CD4-positive, CD25-positive, alpha-beta regulatory T cell (primary cell): ENCODE measurements around the gene GNAL. TPM values are rescaled to one million over a fixed set of nuclear protein-coding genes. Genes with fewer than 3 reads are reported as not detected.

ENCODE experiments used
- ATAC-seq, 2 donors: fragments of 150-1000 bp; cut with Tn5 transposase; one replicate each; pipeline ENCODE4 v1.10.0; 2021; ENCODE audit warnings: low read depth in 2 of 2, moderate number of reproducible peaks in 2 of 2, moderate library complexity in 1 of 2
- DNase-seq, 3 donors: peaks; one replicate each; pipeline versions ENCODE4 v3.0.0 to v3.0.0-alpha.2; 2012 to 2022; ENCODE audit warnings: mixed read lengths in 1 of 3
- H3K27ac ChIP-seq: one replicate; pipeline ENCODE4 v1.7.0; 2013; ENCODE audit warnings: mild to moderate bottlenecking, low read length; ENCODE audit not compliant: insufficient read depth, poor library complexity, severe bottlenecking
- H3K27me3 ChIP-seq: one replicate; pipeline ENCODE4 v1.7.0; 2013; ENCODE audit warnings: low read length; ENCODE audit not compliant: control insufficient read depth, insufficient read depth
- H3K36me3 ChIP-seq: one replicate; pipeline ENCODE4 v1.7.0; 2013; ENCODE audit warnings: mild to moderate bottlenecking, low read length, moderate library complexity; ENCODE audit not compliant: control insufficient read depth, insufficient read depth
- H3K4me1 ChIP-seq: 2 replicates; pipeline ENCODE4 v1.7.0; 2013; ENCODE audit warnings: mild to moderate bottlenecking, low read length; ENCODE audit not compliant: insufficient read depth, control insufficient read depth, poor library complexity, severe bottlenecking
- H3K4me3 ChIP-seq: one replicate; pipeline ENCODE4 v1.7.0; 2013; ENCODE audit warnings: low read depth, mild to moderate bottlenecking, low read length, moderate library complexity
- H3K9me3 ChIP-seq, 2 experiments: 1 replicate in 1 of 2; 2 replicates in 1 of 2; pipeline ENCODE4 v1.7.0; 2013; ENCODE audit warnings: low read length in 2 of 2, mild to moderate bottlenecking in 1 of 2, moderate library complexity in 1 of 2; ENCODE audit not compliant: control insufficient read depth in 2 of 2
- H3K27ac Mint-ChIP-seq, 3 donors: one replicate each; pipeline ENCODE4 v1.8.0; 2020 to 2022; ENCODE audit warnings: mild to moderate bottlenecking in 3 of 3, mixed read lengths in 3 of 3, moderate library complexity in 2 of 3
- H3K27me3 Mint-ChIP-seq: one replicate; pipeline ENCODE4 v1.8.0; 2022; ENCODE audit warnings: mild to moderate bottlenecking, mixed read lengths
- H3K36me3 Mint-ChIP-seq: one replicate; pipeline ENCODE4 v1.8.0; 2020; ENCODE audit warnings: mixed read lengths
- H3K4me1 Mint-ChIP-seq, 4 donors: one replicate each; pipeline ENCODE4 v1.8.0; 2020 to 2022; ENCODE audit warnings: mixed read lengths in 4 of 4, mild to moderate bottlenecking in 1 of 4
- H3K4me3 Mint-ChIP-seq, 4 donors: one replicate each; pipeline ENCODE4 v1.8.0; 2020 to 2022; ENCODE audit warnings: mild to moderate bottlenecking in 4 of 4, mixed read lengths in 4 of 4, moderate library complexity in 3 of 4
- H3K9me3 Mint-ChIP-seq, 7 donors: one replicate each; pipeline ENCODE4 v1.8.0; 2020 to 2022; ENCODE audit warnings: mixed read lengths in 7 of 7, mild to moderate bottlenecking in 3 of 7, moderate library complexity in 2 of 7
- polyA plus RNA-seq, 4 donors: library from polyadenylated mRNA; unstranded; fragments of 300-500 nt; fragmentation: Illumina TruSeq; gene quantifications; one replicate each; pipeline ENCODE4 v1.2.3, GENCODE V29; 2021
- total RNA-seq: library from RNA; stranded (reverse); gene quantifications from one replicate; pipeline ENCODE4 v1.2.3, GENCODE V29; 2022

The GNAL gene
- total and polyA plus RNA-seq, 5 donors from 2014 or later, result 0.05 to 0.76 (median 0.09) TPM; not detected in 2

DNA sequence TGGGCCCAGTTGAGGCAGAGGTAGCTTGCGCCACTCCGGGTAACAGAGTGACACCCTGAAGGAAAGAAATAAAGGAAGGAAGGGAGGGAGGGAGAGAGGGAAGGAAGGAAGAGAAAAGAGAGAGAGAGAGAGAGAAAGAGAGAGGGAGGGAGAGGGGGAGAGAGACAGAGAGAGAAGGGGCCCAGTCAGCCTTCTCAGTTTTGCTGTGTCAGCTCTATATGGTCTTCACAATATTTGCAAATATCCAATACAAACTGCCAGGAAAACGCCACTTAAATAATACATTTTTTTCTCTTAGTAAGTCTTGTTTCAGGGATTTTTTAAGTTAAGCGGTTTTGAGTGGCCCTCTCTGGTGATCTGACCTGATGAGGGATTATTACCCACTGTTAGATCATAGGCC is 156.6 kb downstream of the GNAL start:
- peaks cover 10% of the 10 kb centered on the region for H3K4me1 ChIP-seq
- Mint-ChIP-seq H3K27ac (peak overlapping the region in 1 of 3 donors; percentile 9), H3K9me3 (no peaks in the 10 kb centered on the region), H3K27me3 (peaks cover 26% of the 10 kb centered on the region), H3K4me3 (no peak overlapping the region), H3K36me3 (no peaks in the 10 kb centered on the region), H3K4me1 (peaks cover 0 to 13% (median 6%) of the 10 kb centered on the region in 4 donors)
- no peaks in the 10 kb centered on the region for H3K9me3 ChIP-seq
- no peak overlapping the region for H3K27ac ChIP-seq
- H3K36me3 ChIP-seq, result no peaks in the 10 kb centered on the region
- H3K27me3 ChIP-seq, result no peaks in the 10 kb centered on the region
- no peak overlapping the region for H3K4me3 ChIP-seq
- no peak for DNase-seq
- ATAC-seq, result no peak

DNA sequence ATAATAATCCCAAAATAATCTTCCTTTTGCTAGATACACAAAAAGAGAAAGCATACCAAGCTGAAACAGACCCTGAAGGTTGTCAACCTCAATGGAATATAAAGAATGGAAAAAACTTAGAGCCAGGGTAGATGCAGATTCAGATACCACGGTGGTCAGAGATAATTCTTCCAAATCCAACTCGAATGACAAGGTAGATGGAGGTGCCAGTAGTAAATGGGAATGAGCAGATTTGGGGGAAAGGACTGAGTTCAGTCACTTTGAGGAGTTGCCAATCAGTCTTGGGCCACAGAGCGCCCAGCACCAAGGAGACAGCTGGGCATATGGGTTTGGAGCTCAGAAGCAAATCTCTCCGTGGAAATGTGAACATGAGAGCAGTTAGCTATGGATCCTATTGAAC is 158.7 kb downstream of the GNAL start:
- Mint-ChIP-seq H3K9me3 (no peaks in the 10 kb centered on the region), H3K4me3 (peak overlapping the region in 2 of 4 donors; percentile 44 to 65), H3K4me1 (peaks cover 6 to 33% (median 14%) of the 10 kb centered on the region in 4 donors), H3K36me3 (no peaks in the 10 kb centered on the region), H3K27ac (peak overlapping the region in 1 of 3 donors; percentile 43), H3K27me3 (peaks cover 37% of the 10 kb centered on the region)
- ATAC-seq (no peak), DNase-seq (no peak)
- no peak overlapping the region for H3K4me3 ChIP-seq
- no peaks in the 10 kb centered on the region for H3K36me3 ChIP-seq
- no peaks in the 10 kb centered on the region for H3K27me3 ChIP-seq
- peaks cover 23% of the 10 kb centered on the region for H3K4me1 ChIP-seq
- no peak overlapping the region for H3K27ac ChIP-seq
- H3K9me3 ChIP-seq, result no peaks in the 10 kb centered on the region

DNA sequence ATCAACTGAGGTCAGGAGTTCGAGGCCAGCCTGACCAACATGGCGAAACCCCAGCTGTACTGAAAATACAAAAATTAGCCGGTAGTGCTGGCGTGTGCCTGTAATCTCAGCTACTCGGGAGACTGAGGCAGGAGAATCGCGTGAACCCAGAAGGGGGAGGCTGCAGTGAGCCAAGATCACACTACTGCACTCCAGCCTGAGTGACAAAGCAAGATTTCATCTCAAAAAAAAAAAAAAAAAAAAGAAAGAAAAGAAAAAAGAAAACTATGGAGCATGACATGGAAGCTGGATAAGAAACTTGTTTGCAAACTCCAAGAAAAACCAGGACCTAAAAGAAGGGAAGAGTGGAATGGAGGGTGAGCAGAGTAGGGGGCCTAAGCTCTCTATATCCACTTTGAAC is 160.2 kb downstream of the GNAL start:
- no peaks in the 10 kb centered on the region for H3K9me3 ChIP-seq
- no peaks in the 10 kb centered on the region for H3K9me3 Mint-ChIP-seq
- peaks cover 36% of the 10 kb centered on the region for H3K4me1 ChIP-seq

DNA sequence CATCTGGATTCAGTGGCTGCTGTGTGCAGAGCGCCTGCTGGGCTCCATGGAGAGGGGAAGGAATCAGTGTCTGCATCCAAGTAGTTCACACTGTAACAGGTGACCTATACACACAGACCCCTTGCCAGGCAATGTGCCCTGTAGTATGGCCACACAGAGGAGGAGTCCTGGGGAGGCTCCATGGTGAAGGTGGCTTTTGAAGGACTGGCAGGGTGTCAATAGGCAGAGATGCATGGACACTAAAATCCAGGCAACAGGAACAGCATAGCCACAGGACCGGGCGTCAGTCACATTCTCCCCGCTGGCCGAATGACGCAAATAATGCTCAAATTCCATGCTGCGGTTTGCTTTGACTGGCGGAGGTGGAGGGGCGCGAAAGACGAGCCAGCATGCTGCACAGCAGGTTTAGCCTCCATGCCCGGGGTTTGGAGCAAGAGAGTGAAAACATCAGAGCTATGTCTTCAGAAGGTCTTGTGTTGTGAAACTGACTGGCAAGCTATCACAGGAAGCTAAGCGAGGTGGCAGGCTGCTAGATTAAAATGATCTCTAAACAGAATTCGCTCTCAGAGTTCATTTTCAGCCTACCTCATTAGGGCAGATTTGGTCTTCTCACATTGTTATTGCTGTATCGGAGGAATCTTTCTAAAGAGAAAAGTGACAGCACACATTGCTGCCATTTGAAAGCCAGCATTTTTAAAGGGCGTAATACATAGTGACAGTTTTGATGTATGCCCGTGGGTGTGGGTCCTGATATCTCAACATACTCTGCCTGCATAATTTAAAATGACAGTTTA is 161.0 kb downstream of the GNAL start:
- H3K27me3 Mint-ChIP-seq, result peaks cover 37% of the 10 kb centered on the region
- H3K36me3 ChIP-seq, result peaks cover 3% of the 10 kb centered on the region
- DNase-seq, result peak; percentile 53 to 69 (median 62)
- H3K9me3 ChIP-seq, result no peaks in the 10 kb centered on the region
- peak overlapping the region; percentile 97 to 100 (median 100) for H3K4me3 Mint-ChIP-seq
- peak overlapping the region; percentile 96 for H3K27ac ChIP-seq
- H3K4me1 ChIP-seq, result peaks cover 40% of the 10 kb centered on the region
- H3K9me3 Mint-ChIP-seq, result no peaks in the 10 kb centered on the region
- H3K4me3 ChIP-seq, result peak overlapping the region; percentile 97
- peaks cover 6 to 54% (median 27%) of the 10 kb centered on the region in 4 donors for H3K4me1 Mint-ChIP-seq
- ATAC-seq, result peak; percentile 22 to 32
- H3K27me3 ChIP-seq, result no peaks in the 10 kb centered on the region
- H3K36me3 Mint-ChIP-seq, result peaks cover 3% of the 10 kb centered on the region
- peak overlapping the region; percentile 99 to 100 (median 100) for H3K27ac Mint-ChIP-seq

More for the DNA sequence above, 160.2 kb downstream of the GNAL start:
- peak overlapping the region; percentile 97 for H3K4me3 ChIP-seq
- DNase-seq (no peak), ATAC-seq (no peak)
- Mint-ChIP-seq H3K4me3 (peak overlapping the region; percentile 36 to 100 (median 98)), H3K27me3 (peaks cover 37% of the 10 kb centered on the region), H3K27ac (peak overlapping the region; percentile 23 to 100 (median 92)), H3K36me3 (no peaks in the 10 kb centered on the region), H3K4me1 (peaks cover 6 to 48% (median 22%) of the 10 kb centered on the region in 4 donors)
- H3K27me3 ChIP-seq, result no peaks in the 10 kb centered on the region
- H3K36me3 ChIP-seq, result no peaks in the 10 kb centered on the region
- peak overlapping the region; percentile 14 for H3K27ac ChIP-seq

DNA sequence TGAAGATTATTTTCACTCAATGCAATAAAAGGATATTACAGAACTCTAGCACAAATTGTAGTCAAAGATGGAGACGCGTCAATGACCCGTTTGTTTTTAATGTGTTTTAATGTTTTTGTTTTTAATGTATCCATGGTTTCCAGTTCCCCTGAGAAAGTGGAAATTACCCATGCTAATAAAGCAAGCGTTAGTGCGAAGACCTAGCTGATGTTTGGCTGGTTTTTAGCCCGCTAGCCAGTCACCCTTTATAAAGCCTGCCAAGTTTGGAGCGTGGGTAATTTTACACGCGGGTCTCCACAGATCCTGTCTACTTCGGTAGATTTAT is 161.7 kb downstream of the GNAL start:
- Histone ChIP-seq H3K36me3 (peaks cover 3% of the 10 kb centered on the region), H3K27ac (peak overlapping the region; percentile 96), H3K9me3 (no peaks in the 10 kb centered on the region), H3K4me3 (peak overlapping the region; percentile 97), H3K4me1 (peaks cover 40% of the 10 kb centered on the region), H3K27me3 (no peaks in the 10 kb centered on the region)
- DNase-seq, result no peak
- Mint-ChIP-seq H3K27me3 (peaks cover 30% of the 10 kb centered on the region), H3K27ac (peak overlapping the region; percentile 99 to 100 (median 100)), H3K4me3 (peak overlapping the region; percentile 97 to 100 (median 100)), H3K9me3 (no peaks in the 10 kb centered on the region), H3K36me3 (peaks cover 7% of the 10 kb centered on the region), H3K4me1 (peaks cover 6 to 57% (median 31%) of the 10 kb centered on the region in 4 donors)
- peak; percentile 23 to 24 for ATAC-seq

DNA sequence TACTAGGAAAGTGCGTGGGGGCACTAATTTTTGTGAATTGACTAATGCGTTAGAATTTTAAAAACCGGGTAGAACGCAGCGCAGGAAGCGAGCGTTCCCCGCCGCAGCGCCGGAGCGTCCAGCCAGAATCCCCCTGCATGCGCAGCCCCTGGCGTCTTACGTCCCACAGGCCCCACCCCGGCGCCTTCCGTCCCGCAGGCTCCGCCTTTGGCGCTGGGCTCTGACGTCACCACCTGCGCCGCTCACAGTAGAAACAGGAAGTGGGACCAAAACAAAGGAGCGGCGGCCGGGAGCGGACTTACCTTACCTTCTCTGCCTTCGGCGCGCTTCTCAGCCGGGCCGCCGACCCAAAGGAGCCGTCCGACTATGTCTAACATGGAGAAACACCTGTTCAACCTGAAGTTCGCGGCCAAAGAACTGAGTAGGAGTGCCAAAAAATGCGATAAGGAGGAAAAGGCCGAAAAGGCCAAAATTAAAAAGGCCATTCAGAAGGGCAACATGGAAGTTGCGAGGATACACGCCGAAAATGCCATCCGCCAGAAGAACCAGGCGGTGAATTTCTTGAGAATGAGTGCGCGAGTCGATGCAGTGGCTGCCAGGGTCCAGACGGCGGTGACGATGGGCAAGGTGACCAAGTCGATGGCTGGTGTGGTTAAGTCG is 162.2 kb downstream of the GNAL start, which contains the start of gene CHMP1B:
TSS of gene CHMP1B (plus strand) at position 268 of the 660 bp plus-strand sequence. CDS start at position 367, 99 bp downstream.
- H3K9me3 Mint-ChIP-seq, result no peaks in the 10 kb centered on the region

DNA sequence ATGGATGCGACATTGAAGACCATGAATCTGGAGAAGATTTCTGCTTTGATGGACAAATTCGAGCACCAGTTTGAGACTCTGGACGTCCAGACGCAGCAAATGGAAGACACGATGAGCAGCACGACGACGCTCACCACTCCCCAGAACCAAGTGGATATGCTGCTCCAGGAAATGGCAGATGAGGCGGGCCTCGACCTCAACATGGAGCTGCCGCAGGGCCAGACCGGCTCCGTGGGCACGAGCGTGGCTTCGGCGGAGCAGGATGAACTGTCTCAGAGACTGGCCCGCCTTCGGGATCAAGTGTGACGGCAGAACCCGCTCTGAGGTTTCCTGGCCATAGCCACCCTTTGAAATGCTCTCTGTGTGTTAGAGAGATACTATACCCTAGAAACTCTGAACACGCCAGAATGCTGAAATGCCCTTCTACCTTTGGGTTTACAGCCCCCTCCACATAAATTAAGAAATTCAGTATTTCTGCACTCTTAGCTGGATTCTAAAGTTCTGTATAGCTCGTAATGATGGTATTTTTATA is 162.8 kb downstream of the GNAL start:
- H3K4me1 Mint-ChIP-seq, result peaks cover 6 to 57% (median 31%) of the 10 kb centered on the region in 4 donors
- H3K4me3 Mint-ChIP-seq, result peak overlapping the region; percentile 97 to 100 (median 100)
- Histone ChIP-seq H3K27me3 (no peaks in the 10 kb centered on the region), H3K36me3 (peaks cover 3% of the 10 kb centered on the region), H3K27ac (peak overlapping the region; percentile 96), H3K9me3 (no peaks in the 10 kb centered on the region), H3K4me1 (peaks cover 40% of the 10 kb centered on the region), H3K4me3 (peak overlapping the region; percentile 97)
- ATAC-seq, result peak; percentile 28 to 35
- peaks cover 30% of the 10 kb centered on the region for H3K27me3 Mint-ChIP-seq
- peak; percentile 46 to 71 (median 55) for DNase-seq
- peak overlapping the region; percentile 99 to 100 (median 100) for H3K27ac Mint-ChIP-seq
- no peaks in the 10 kb centered on the region for H3K9me3 Mint-ChIP-seq
- peaks cover 7% of the 10 kb centered on the region for H3K36me3 Mint-ChIP-seq

More for the DNA sequence above, 162.2 kb downstream of the GNAL start, which contains the start of gene CHMP1B:
- Mint-ChIP-seq H3K4me3 (peak within 1 kb of the TSS; percentile 97 to 100 (median 100)), H3K4me1 (peaks cover 6 to 57% (median 31%) of the 10 kb centered on the region in 4 donors), H3K27ac (peak within 1 kb of the TSS; percentile 99 to 100 (median 100)), H3K27me3 (peaks cover 30% of the 10 kb centered on the region), H3K36me3 (peaks cover 7% of the 10 kb centered on the region)
- peaks cover 40% of the 10 kb centered on the region for H3K4me1 ChIP-seq
- H3K36me3 ChIP-seq, result peaks cover 3% of the 10 kb centered on the region
- H3K9me3 ChIP-seq, result no peaks in the 10 kb centered on the region
- H3K4me3 ChIP-seq, result peak within 1 kb of the TSS; percentile 97
- peak within 1 kb of the TSS; percentile 96 for H3K27ac ChIP-seq
- peak; percentile 95 to 98 (median 96) for DNase-seq
- no peaks in the 10 kb centered on the region for H3K27me3 ChIP-seq
- peak; percentile 92 to 93 for ATAC-seq
